ENCODE measurements around the gene GAS7.

- TF ChIP-seq POLR2A (IDR thresholded peaks at IDR 0.05) (no peak), CTCF (IDR thresholded peaks at IDR 0.05) (no peak)
Measured at GRCh38 chr17:10115536-10115932, 82.9 kb downstream of the GAS7 start.
